Adrenal gland (tissue), 12 donors: ENCODE data around the gene CNTN1. TPM values are rescaled to one million over a fixed set of nuclear protein-coding genes. Genes with fewer than 3 reads are reported as not detected.
"Not testable (repeated sequence)": the region's sequence is repeated elsewhere in the genome, so short reads cannot be mapped to it uniquely, and the experiment has no call there.

Experiments used
- DNase-seq, 7 donors: peaks; one replicate each; pipeline ENCODE4 v3.0.0-alpha.2; 2019 to 2020
- H3K27ac ChIP-seq, 5 donors: fragments of 200-600 bp; sonication (generic) in 4 of 5; 1 replicate in 3 of 5; 2 replicates in 2 of 5; pipeline versions ENCODE4 v1.5.1 to v1.8.0; 2016 to 2020; ENCODE audit warnings: mild to moderate bottlenecking in 1 of 5
- H3K27me3 ChIP-seq: fragments of 200-600 bp; 2 replicates; pipeline ENCODE4 v1.8.0; 2021
- H3K36me3 ChIP-seq, 2 donors: fragments of 200-600 bp; replicated peaks in 1 of 2; 1 replicate in 1 of 2; 2 replicates in 1 of 2; pipeline versions ENCODE4 v1.5.1 to v1.8.0; 2018 to 2022
- H3K4me1 ChIP-seq, 2 donors: fragments of 200-600 bp; replicated peaks in 1 of 2; 1 replicate in 1 of 2; 2 replicates in 1 of 2; pipeline versions ENCODE4 v1.5.1 to v1.8.0; 2018 to 2021
- H3K4me3 ChIP-seq, 4 donors: fragments of 200-600 bp; sonication (generic) in 3 of 4; one replicate each; pipeline ENCODE4 v1.5.1; 2016 to 2018
- H3K9me3 ChIP-seq, 3 donors: fragments of 200-600 bp; sonication (generic) in 1 of 3; replicated peaks in 1 of 3; 1 replicate in 2 of 3; 2 replicates in 1 of 3; pipeline versions ENCODE4 v1.5.1 to v1.8.0; 2016 to 2021
- POLR2A ChIP-seq, 2 donors: fragments of 450-650 bp; IDR thresholded peaks; one replicate each; pipeline ENCODE4 v1.6.1; 2017; ENCODE audit warnings: antibody characterized with exemption in 2 of 2, mild to moderate bottlenecking in 2 of 2, moderate library complexity in 1 of 2
- WGBS, 4 donors: extraction: QIAGEN DNeasy Blood & Tissue Kit in 2 of 4; methylation state at CpG; one replicate each; pipeline versions ENCODE4 v1.1.5 to v1.1.7; 2013 to 2017; 5-methylcytosine and 5-hydroxymethylcytosine counted together
- intact Hi-C, 2 donors: fragments of 100-400 bp; cut with DNase I; formaldehyde crosslinking; loops; one replicate each; pipeline versions ENCODE4 v1.14.1 to v1.15.0; 2022 to 2023
- polyA plus RNA-seq, 3 donors: library from polyadenylated mRNA; stranded (reverse); fragments of 200-250 nt in 2 of 3; fragments of 350-450 nt in 1 of 3; fragmentation: Illumina TruSeq in 1 of 3; extraction: RNeasy Lipid Tissue Mini Kit (QIAGEN cat#74804) in 1 of 3; gene quantifications; one replicate each; pipeline ENCODE4 v1.2.3, GENCODE V29; 2013 to 2014
- total RNA-seq, 9 donors: library from RNA; depleted of rRNA in 4 of 9; stranded (reverse); fragments of >200 nt in 4 of 9; fragments of 120-200 nt in 1 of 9; fragmentation: NEBNext Ultra II Directional in 1 of 9; extraction: Animal tissue kit (Norgen Biotek cat#: 25700) in 1 of 9; gene quantifications; one replicate each; pipeline versions ENCODE4 v1.1.0 to v1.2.4, GENCODE V29; 2013 to 2023
- TF ChIP-seq, protein P1 (sequence below), 6 experiments: fragments of 450-650 bp in 4 of 6; fragments of 200-600 bp in 2 of 6; sonication (generic) in 1 of 6; IDR thresholded peaks; 1 replicate in 5 of 6; 2 replicates in 1 of 6; pipeline versions ENCODE4 v1.5.1 to v1.8.0; 2016 to 2021; ENCODE audit warnings: antibody characterized with exemption in 6 of 6, mild to moderate bottlenecking in 2 of 6, moderate library complexity in 1 of 6
- donor health status: healthy with polysubstance abuse.
- donor health status: Bipolar disorder and iron deficiency.
- donor health status: DM: yes; HTN: yes; CAD: no.
- donor health status: DM: no; HTN: no; CAD: no.
- donor health status: DM: no; HTN: no; CAD: no.
- donor health status: DM: yes; HTN: yes; CAD: no.

Gene CNTN1
- total and polyA plus RNA-seq, 12 donors, result 3.8 to 76.8 (median 20.7) TPM

DNA sequence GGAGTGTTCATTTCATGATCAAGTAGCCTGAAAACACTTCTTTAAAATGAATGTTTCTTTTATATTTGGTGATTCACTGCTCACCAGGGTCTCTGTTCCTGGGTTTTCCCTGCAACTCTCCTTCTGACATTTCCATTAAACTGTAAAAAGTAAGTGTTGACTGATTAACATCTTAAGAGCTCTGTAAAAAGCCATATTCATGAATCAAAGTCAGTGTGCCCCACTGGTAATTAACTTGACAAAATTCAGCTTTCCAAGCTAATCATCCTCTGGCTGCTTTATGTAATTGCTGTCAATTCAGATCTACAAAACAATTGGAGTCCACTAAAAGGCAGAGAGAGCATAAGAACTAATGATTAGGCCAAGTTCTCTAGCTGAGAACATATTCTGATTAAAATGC lies 41.6 kb downstream of the CNTN1 start:
- H3K36me3 ChIP-seq, result no peaks in the 10 kb centered on the region
- H3K27ac ChIP-seq, result no peak overlapping the region
- H3K4me3 ChIP-seq, result no peak overlapping the region
- no peaks in the 10 kb centered on the region for H3K9me3 ChIP-seq
- no peaks in the 10 kb centered on the region for H3K27me3 ChIP-seq
- no peak for DNase-seq
- H3K4me1 ChIP-seq, result no peaks in the 10 kb centered on the region
- TF ChIP-seq POLR2A (IDR thresholded peaks at IDR 0.05), result no peak
- TF ChIP-seq, protein P1, sequence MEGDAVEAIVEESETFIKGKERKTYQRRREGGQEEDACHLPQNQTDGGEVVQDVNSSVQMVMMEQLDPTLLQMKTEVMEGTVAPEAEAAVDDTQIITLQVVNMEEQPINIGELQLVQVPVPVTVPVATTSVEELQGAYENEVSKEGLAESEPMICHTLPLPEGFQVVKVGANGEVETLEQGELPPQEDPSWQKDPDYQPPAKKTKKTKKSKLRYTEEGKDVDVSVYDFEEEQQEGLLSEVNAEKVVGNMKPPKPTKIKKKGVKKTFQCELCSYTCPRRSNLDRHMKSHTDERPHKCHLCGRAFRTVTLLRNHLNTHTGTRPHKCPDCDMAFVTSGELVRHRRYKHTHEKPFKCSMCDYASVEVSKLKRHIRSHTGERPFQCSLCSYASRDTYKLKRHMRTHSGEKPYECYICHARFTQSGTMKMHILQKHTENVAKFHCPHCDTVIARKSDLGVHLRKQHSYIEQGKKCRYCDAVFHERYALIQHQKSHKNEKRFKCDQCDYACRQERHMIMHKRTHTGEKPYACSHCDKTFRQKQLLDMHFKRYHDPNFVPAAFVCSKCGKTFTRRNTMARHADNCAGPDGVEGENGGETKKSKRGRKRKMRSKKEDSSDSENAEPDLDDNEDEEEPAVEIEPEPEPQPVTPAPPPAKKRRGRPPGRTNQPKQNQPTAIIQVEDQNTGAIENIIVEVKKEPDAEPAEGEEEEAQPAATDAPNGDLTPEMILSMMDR (IDR thresholded peaks at IDR 0.05), result no peak
- intact Hi-C loops, result no loop called here

DNA sequence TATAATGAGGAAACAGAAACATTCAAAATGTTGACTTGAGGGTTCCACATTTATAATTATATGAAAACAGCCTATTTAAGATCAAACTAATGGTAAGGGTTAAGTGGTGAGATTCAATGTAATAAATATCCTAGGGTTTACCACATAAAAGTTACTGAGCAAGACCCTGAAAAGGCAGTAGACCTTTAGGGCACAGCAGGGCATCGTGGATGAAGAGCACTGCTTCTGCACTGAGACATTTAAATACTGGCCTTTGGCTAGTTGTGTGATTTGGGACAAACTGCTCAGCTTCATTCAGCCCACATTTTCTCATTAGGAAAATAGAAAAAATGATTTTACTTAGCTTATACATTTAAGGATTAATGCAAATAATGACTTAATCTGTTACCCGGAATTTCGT lies 42.0 kb downstream of the CNTN1 start:
- no peak for DNase-seq
- Histone ChIP-seq H3K4me3 (no peak overlapping the region), H3K4me1 (no peaks in the 10 kb centered on the region), H3K27ac (no peak overlapping the region), H3K9me3 (no peaks in the 10 kb centered on the region), H3K36me3 (no peaks in the 10 kb centered on the region), H3K27me3 (no peaks in the 10 kb centered on the region)
- 60 to 66% (median 64%) methylated on average over 3 of the region's 3 CpGs for WGBS, 4 donors
- TF ChIP-seq, protein P1 (IDR thresholded peaks at IDR 0.05), result no peak
- no peak for TF ChIP-seq POLR2A (IDR thresholded peaks at IDR 0.05)
- intact Hi-C loops, result no loop called here

DNA sequence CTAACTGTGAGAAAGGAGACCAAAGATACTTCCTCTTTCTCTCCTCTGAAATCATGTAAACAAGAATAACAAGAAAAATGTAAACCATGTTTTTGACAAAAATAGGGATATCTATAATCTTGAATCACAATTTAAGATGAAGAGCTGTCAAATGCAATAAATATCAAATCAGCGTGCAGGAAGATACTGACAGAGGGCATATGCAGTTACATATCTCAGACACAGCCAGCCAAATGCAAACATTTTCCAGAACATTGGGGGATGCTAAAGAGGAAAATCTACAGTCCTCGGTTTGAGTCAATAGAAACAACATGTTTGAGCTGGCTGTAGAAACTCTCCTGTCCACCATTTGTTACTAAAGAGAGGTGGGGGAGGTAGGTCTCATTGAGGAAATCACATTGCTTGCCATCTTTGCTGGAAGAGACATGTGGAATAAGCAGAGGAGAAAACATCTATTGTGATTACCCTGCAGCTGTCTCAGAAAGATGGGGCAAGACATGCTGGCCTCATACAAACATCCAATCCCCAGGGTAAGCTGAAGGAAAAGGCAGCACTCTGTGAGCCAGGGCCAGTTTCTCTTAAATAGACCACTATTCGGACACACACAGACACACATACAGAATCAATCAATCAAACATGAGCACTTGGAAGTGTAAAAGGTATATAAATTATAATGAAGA lies 43.5 kb downstream of the CNTN1 start:
- Histone ChIP-seq H3K4me1 (no peaks in the 10 kb centered on the region), H3K4me3 (no peak overlapping the region), H3K9me3 (no peaks in the 10 kb centered on the region), H3K36me3 (no peaks in the 10 kb centered on the region), H3K27me3 (no peaks in the 10 kb centered on the region), H3K27ac (no peak overlapping the region)
- intact Hi-C loops, result no loop called here
- TF ChIP-seq POLR2A (IDR thresholded peaks at IDR 0.05), result no peak
- TF ChIP-seq, protein P1 (IDR thresholded peaks at IDR 0.05), result no peak
- WGBS, 4 donors, result 53 to 66% (median 60%) methylated on average over 3 of the region's 3 CpGs
- no peak for DNase-seq

DNA sequence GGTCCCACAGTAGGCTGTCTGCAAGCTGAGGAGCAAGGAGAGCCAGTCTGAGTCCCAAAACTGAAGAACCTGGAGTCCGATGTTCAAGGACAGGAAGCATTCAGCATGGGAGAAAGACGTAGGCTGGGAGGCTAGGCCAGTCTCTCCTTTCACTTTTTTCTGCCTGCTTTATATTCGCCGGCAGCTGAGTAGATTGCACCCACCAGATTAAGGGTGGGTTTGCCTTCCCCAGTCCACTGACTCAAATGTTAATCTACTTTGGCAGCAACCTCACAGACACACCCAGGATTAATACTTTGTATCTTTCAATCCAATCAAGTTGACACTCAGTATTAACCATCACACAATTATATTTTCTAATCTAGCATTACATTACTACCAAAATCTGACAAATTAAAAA lies 45.2 kb downstream of the CNTN1 start:
- H3K36me3 ChIP-seq, H3K9me3 ChIP-seq, H3K4me1 ChIP-seq, intact Hi-C loops, H3K27ac ChIP-seq, H3K27me3 ChIP-seq, H3K4me3 ChIP-seq, DNase-seq: not testable (repeated sequence)
- WGBS, 4 donors, result 80 to 90% (median 85%) methylated on average over 4 of the region's 4 CpGs

DNA sequence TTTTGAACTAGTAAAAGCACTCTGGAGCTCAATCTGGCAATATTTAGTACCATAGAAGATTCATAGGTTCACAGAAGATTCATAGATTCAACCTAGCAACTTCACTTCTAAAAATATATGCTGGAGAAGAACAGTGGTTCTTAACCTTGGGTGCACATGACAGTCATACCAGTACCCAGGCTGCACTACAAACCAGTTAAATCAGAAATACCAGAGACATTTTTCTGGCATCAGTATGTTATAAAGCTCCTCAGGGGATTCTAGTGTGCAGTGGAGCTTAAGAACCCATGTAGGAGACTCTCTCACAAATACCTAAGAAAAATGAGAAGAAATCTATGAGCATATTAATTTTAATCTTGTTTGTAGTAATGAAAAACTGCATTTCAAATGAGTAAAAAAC lies 46.6 kb downstream of the CNTN1 start:
- no peaks in the 10 kb centered on the region for H3K9me3 ChIP-seq
- H3K4me1 ChIP-seq, result no peaks in the 10 kb centered on the region
- H3K27me3 ChIP-seq, result no peaks in the 10 kb centered on the region
- no peak for DNase-seq
- no peak overlapping the region for H3K4me3 ChIP-seq
- intact Hi-C loops, result no loop called here
- H3K27ac ChIP-seq, result no peak overlapping the region
- H3K36me3 ChIP-seq, result no peaks in the 10 kb centered on the region
- no peak for TF ChIP-seq POLR2A (IDR thresholded peaks at IDR 0.05)
- TF ChIP-seq, protein P1 (IDR thresholded peaks at IDR 0.05), result no peak
